GM18858 (cell line): Measurements from ENCODE around the gene TEC.

ENCODE experiments used
- ATAC-seq: cut with Tn5 transposase; IDR thresholded peaks from one replicate; pipeline ENCODE4 v1.9.1; 2021; ENCODE audit not compliant: unreplicated experiment

TEC gene

DNA sequence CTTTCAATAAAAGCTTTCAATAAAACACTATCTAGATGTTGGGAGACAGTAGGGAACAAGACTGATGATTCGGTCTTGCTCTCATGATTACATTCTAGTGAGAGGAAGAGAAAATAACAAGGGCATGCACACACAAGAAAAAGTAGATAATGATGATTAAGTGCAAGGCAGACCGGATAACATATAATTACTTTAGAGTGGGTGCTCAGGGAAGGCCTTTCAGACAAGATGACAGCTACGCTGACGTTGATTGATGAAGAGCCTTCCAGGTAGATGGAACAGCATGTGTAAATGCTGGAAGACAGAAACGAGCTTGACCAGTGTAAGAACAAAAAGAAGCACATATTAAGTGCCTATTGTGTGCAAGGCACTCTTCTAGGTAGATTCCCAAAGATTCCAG lies 179.0 kb downstream of the TEC start:
- ATAC-seq = no peak

DNA sequence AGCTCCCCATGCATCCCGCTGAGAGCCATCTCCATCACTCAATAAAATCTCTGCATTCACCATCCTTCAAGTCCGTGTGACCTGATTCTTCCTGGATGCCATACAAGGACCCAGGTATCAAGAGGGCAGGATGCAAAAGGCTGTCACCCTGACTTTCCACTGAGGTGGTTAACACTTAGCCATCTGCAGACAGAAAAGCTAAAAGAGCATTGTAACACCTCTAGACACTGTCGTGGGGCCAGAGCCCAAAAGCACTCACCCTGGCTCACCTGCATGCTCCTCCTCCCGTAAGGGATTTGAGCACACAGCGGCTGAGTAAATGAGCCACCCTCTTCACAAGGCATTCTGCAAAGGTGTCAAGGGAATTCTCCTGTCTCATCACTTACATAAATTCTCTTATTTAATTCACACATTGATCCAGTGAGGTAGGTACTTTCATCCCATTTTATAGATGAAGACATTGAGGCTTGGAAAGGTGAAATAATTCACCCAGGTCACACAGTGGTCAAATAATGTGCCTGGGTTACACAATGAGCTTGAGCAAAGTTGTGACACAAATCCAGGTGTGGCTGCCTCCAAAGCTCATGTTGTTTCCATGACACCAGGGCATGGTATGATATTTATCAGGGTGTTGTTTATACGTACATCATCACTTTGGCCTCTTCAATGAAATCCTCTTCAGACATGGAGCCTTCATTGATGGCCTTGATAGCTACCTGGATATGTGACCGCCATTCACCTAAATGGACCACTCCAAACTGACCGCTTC lies 183.6 kb downstream of the TEC start:
- ATAC-seq = no peak
